Effector memory CD8-positive, alpha-beta T cell (primary cell): ENCODE results near the gene FAT2.
"Not testable (repeated sequence)": the region's sequence is repeated elsewhere in the genome, so short reads cannot be mapped to it uniquely, and the experiment has no call there.

Source experiments
- ATAC-seq: fragments of 150-1000 bp; cut with Tn5 transposase; replicated peaks from 2 replicates; pipeline ENCODE4 v1.10.0; 2021; ENCODE audit warnings: mild to moderate bottlenecking, moderate library complexity
- DNase-seq, 3 experiments: peaks; one replicate each; pipeline ENCODE4 v3.0.0; 2021
- H3K27ac Mint-ChIP-seq, 2 donors: one replicate each; pipeline ENCODE4 v1.8.0; 2022; ENCODE audit warnings: mild to moderate bottlenecking in 2 of 2, mixed read lengths in 2 of 2, moderate library complexity in 2 of 2
- H3K27me3 Mint-ChIP-seq, 2 donors: one replicate each; pipeline ENCODE4 v1.8.0; 2022; ENCODE audit warnings: mixed read lengths in 2 of 2
- H3K36me3 Mint-ChIP-seq: one replicate; pipeline ENCODE4 v1.8.0; 2022; ENCODE audit warnings: mild to moderate bottlenecking, moderate library complexity, mixed read lengths; ENCODE audit not compliant: insufficient read depth
- H3K4me1 Mint-ChIP-seq, 2 donors: one replicate each; pipeline ENCODE4 v1.8.0; 2022; ENCODE audit warnings: low read depth in 2 of 2, mixed read lengths in 2 of 2
- H3K4me3 Mint-ChIP-seq, 2 donors: one replicate each; pipeline ENCODE4 v1.8.0; 2022; ENCODE audit warnings: mild to moderate bottlenecking in 2 of 2, mixed read lengths in 2 of 2, moderate library complexity in 2 of 2
- H3K9me3 Mint-ChIP-seq, 2 donors: one replicate each; pipeline ENCODE4 v1.8.0; 2022; ENCODE audit warnings: mixed read lengths in 2 of 2

Gene FAT2

GRCh38 chr5:151585344-151585743 lies 5.8 kb downstream of the FAT2 start:
- H3K9me3 Mint-ChIP-seq, ATAC-seq, H3K27ac Mint-ChIP-seq, H3K4me1 Mint-ChIP-seq, DNase-seq, H3K4me3 Mint-ChIP-seq, H3K36me3 Mint-ChIP-seq: not testable (repeated sequence)
- H3K27me3 Mint-ChIP-seq, result peaks cover 11 to 33% of the 10 kb centered on the region in 2 donors

- Mint-ChIP-seq H3K9me3 (no peaks in the 10 kb centered on the region), H3K4me3 (no peak overlapping the region), H3K27me3 (peaks cover 11 to 35% of the 10 kb centered on the region in 2 donors), H3K4me1 (no peaks in the 10 kb centered on the region), H3K36me3 (no peaks in the 10 kb centered on the region), H3K27ac (no peak overlapping the region)
- DNase-seq (no peak), ATAC-seq (no peak)
Observed at GRCh38 chr5:151584057-151584937, 6.8 kb downstream of the FAT2 start.

GRCh38 chr5:151581812-151582583 lies 9.1 kb downstream of the FAT2 start:
- H3K27me3 Mint-ChIP-seq, result peaks cover 24 to 35% of the 10 kb centered on the region in 2 donors
- no peak overlapping the region for H3K27ac Mint-ChIP-seq
- no peaks in the 10 kb centered on the region for H3K9me3 Mint-ChIP-seq
- H3K4me3 Mint-ChIP-seq, result no peak overlapping the region
- ATAC-seq (no peak), DNase-seq (no peak)
- no peaks in the 10 kb centered on the region for H3K36me3 Mint-ChIP-seq
- H3K4me1 Mint-ChIP-seq, result peaks cover 0 to 3% of the 10 kb centered on the region in 2 donors

- Mint-ChIP-seq H3K4me1 (peaks cover 0 to 3% of the 10 kb centered on the region in 2 donors), H3K27ac (no peak overlapping the region), H3K4me3 (no peak overlapping the region), H3K27me3 (peaks cover 24 to 35% of the 10 kb centered on the region in 2 donors), H3K36me3 (no peaks in the 10 kb centered on the region), H3K9me3 (no peaks in the 10 kb centered on the region)
- no peak for DNase-seq
- no peak for ATAC-seq
Observed at GRCh38 chr5:151581347-151581746, 9.8 kb downstream of the FAT2 start.

GRCh38 chr5:151580858-151581257 lies 10.3 kb downstream of the FAT2 start:
- Mint-ChIP-seq H3K4me1 (peaks cover 0 to 3% of the 10 kb centered on the region in 2 donors), H3K27me3 (peaks cover 24 to 37% of the 10 kb centered on the region in 2 donors), H3K27ac (no peak overlapping the region), H3K4me3 (no peak overlapping the region), H3K9me3 (no peaks in the 10 kb centered on the region), H3K36me3 (no peaks in the 10 kb centered on the region)
- ATAC-seq (no peak), DNase-seq (no peak)

- no peak for ATAC-seq
- Mint-ChIP-seq H3K4me1 (peaks cover 0 to 3% of the 10 kb centered on the region in 2 donors), H3K27me3 (peaks cover 24 to 43% of the 10 kb centered on the region in 2 donors), H3K9me3 (no peaks in the 10 kb centered on the region), H3K4me3 (no peak overlapping the region), H3K27ac (no peak overlapping the region), H3K36me3 (no peaks in the 10 kb centered on the region)
- DNase-seq, result no peak
Observed at GRCh38 chr5:151580239-151580638, 10.9 kb downstream of the FAT2 start.

GRCh38 chr5:151579146-151579545 lies 12.0 kb downstream of the FAT2 start:
- H3K4me1 Mint-ChIP-seq, H3K9me3 Mint-ChIP-seq, DNase-seq, H3K36me3 Mint-ChIP-seq, H3K27ac Mint-ChIP-seq, H3K4me3 Mint-ChIP-seq, ATAC-seq: not testable (repeated sequence)
- H3K27me3 Mint-ChIP-seq, result peaks cover 31 to 54% of the 10 kb centered on the region in 2 donors

- H3K27ac Mint-ChIP-seq, result no peak overlapping the region
- ATAC-seq (no peak), DNase-seq (no peak)
- H3K27me3 Mint-ChIP-seq, result peaks cover 38 to 59% of the 10 kb centered on the region in 2 donors
- H3K36me3 Mint-ChIP-seq, result no peaks in the 10 kb centered on the region
- H3K4me1 Mint-ChIP-seq, result peaks cover 0 to 3% of the 10 kb centered on the region in 2 donors
- no peak overlapping the region for H3K4me3 Mint-ChIP-seq
- no peaks in the 10 kb centered on the region for H3K9me3 Mint-ChIP-seq
Observed at GRCh38 chr5:151578326-151579025, 12.7 kb downstream of the FAT2 start.

- peaks cover 34 to 57% of the 10 kb centered on the region in 2 donors for H3K27me3 Mint-ChIP-seq
- H3K27ac Mint-ChIP-seq, result peak overlapping the region in 1 of 2 donors; percentile 18
- H3K4me1 Mint-ChIP-seq, result peaks cover 0 to 3% of the 10 kb centered on the region in 2 donors
- no peak overlapping the region for H3K4me3 Mint-ChIP-seq
- ATAC-seq (no peak), DNase-seq (no peak)
- no peaks in the 10 kb centered on the region for H3K9me3 Mint-ChIP-seq
- no peaks in the 10 kb centered on the region for H3K36me3 Mint-ChIP-seq
Observed at GRCh38 chr5:151577566-151577965, 13.6 kb downstream of the FAT2 start.

- DNase-seq (no peak), ATAC-seq (no peak)
- Mint-ChIP-seq H3K4me3 (no peak overlapping the region), H3K4me1 (peaks cover 0 to 3% of the 10 kb centered on the region in 2 donors), H3K36me3 (no peaks in the 10 kb centered on the region), H3K27me3 (peaks cover 32 to 35% of the 10 kb centered on the region in 2 donors), H3K9me3 (no peaks in the 10 kb centered on the region), H3K27ac (no peak overlapping the region)
Observed at GRCh38 chr5:151574444-151574996, 16.6 kb downstream of the FAT2 start.

- Mint-ChIP-seq H3K27me3 (peaks cover 33 to 50% of the 10 kb centered on the region in 2 donors), H3K4me3 (no peak overlapping the region), H3K9me3 (no peaks in the 10 kb centered on the region), H3K4me1 (peaks cover 0 to 3% of the 10 kb centered on the region in 2 donors), H3K36me3 (no peaks in the 10 kb centered on the region), H3K27ac (no peak overlapping the region)
- ATAC-seq (no peak), DNase-seq (no peak)
Observed at GRCh38 chr5:151572657-151573368, 18.3 kb downstream of the FAT2 start.

- Mint-ChIP-seq H3K4me1 (no peaks in the 10 kb centered on the region), H3K36me3 (no peaks in the 10 kb centered on the region), H3K9me3 (no peaks in the 10 kb centered on the region), H3K27ac (no peak overlapping the region), H3K27me3 (peaks cover 27 to 61% of the 10 kb centered on the region in 2 donors), H3K4me3 (no peak overlapping the region)
- DNase-seq (no peak), ATAC-seq (no peak)
Observed at GRCh38 chr5:151571270-151572173, 19.6 kb downstream of the FAT2 start.
